Activated CD8-positive, alpha-beta memory T cell treated with anti-CD3 and anti-CD28 coated beads, Interleukin-2, amount 50 U/mL, for 4 hours (primary cell): Measurements from ENCODE around the gene PIEZO1.
"Not testable (repeated sequence)": the region's sequence is repeated elsewhere in the genome, so short reads cannot be mapped to it uniquely, and the experiment has no call there.

Experiments used
- DNase-seq: peaks from one replicate; pipeline ENCODE4 v3.0.0-alpha.2; 2020

The PIEZO1 gene

DNA sequence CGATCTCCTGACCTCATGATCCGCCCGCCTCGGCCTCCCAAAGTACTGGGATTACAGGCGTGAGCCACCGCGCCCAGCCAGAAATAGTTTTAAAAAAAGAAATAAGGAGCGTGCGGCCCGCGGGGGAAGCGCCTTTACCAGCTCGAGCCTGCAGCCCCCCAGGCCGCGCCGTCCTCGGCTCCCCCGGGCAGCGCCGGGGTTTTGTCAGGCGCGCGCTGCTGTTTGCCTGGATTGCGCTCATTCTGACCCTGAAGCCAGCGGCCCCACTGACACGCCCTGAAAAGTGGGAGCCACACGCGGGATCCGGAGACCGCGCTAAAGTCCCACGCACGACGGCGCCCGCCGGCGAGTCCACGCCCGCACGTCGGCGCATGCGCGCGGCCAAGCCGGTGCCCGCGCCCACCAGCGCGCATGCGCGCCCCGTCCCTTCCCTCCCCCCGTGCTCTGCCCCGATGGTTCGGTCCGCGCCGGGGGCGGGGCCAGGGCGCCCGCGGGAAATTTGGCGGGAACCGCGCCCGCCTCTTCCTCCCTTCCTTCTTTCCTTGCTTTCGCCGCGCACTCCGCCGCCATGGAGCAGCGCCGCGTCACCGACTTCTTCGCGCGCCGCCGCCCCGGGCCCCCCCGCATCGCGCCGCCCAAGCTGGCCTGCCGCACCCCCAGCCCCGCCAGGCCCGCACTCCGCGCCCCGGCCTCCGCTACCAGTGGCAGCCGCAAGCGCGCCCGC is 18.4 kb upstream of the PIEZO1 start, which contains the start of gene CDT1:
Gene CDT1, plus strand, starts transcription at position 526 of the 724 bp plus-strand sequence. Its CDS starts 43 bp downstream, at position 569.
- DNase-seq: peak; percentile 86

DNA sequence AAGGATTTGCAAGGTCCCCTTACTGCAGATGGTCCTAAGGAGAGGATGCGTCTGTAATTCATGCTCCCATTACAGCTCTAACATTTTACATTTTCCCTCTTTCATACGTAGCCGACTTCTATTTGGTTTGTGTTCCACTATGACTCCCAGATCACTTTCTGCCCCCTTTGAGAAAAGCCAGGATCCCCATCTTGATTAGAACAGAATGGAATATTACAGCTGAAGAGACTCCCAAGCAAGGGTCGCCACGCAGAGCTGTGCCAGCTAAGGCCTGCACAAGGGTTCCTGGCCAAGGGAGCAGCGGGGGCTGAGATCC is 15.2 kb upstream of the PIEZO1 start:
- no peak for DNase-seq

DNA sequence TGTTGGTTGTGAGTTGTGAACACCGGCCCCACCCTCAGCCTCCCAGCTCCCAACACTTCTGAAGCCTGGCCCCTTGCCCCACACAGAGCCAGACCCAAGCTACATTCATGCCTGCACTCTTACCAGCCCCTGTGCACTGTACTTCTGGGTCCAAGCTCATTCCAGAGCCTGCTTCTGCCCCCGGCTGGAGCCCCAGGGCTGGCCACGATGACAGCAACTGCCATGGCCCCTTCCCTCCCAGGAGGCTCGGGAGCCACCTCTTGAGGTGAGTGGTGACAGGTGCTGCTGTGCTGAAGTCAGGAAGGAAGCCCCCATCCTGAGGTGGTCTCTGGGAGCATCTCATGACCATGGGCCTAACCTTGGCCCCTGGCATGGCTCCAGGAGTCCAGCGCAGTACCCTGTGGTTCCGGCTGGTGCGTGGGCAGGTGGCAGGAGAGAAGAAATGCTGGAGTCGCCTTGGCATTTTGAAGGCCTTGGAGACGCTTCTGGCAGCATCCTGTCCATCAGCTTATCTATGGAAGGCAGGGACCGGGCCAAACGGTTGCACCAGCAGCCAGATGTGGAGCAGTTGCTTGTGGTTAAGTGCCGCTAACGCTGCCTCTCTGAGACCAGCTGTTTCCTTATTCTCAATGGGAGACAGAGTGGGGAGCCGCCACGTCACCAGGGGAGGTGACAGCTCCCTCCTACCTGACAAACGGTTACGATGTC is 14.7 kb upstream of the PIEZO1 start:
- no peak for DNase-seq

DNA sequence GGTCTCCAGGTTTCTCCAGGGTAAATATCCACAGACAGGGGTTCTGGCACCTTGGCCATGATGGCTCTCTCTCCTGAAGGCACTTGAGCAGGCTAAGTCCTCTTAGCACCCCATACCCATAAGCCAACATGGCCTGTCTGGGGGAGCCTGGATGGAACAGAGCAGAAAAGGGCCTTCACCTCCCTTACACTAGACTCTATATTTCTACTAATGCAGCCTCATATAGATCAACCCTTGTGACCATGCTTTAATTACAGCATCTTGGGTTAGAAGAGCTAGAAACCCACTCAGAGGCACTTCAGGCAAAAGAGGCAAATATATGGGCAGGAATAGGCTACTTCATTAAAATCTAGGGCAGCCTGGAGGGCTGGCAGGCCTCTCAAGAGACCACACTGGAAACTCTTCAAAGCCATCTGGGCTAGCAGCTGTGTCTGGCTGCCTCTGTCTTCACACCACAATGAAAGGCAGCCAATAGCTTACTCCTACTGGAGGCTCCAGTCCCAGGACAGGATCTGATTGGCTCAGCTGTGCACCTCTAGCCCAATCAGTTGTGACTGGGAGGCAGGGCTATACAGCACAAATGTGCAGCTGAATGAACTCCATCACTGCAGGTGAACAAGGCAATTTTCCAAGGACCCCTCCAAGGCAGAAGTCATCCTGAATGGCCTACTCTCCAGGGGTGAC is 13.9 kb upstream of the PIEZO1 start:
- no peak for DNase-seq

DNA sequence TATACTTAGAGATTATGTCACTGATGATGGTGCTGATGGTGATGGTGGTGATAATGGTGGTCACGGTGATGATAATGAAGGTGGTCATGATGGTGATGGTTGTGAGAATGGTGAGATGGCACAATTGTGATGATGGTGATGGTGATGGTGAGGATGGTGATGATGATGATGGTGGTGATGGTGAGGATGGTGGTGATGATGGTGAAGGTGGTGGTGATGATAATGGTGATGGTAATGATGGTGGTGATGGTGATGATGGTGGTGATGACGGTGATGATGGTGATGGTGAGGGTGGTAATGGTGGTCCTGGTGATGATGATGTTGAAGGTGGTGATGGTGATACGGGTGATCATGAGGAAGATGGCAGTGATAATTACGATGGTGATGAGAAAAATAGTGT is 13.1 kb upstream of the PIEZO1 start:
- no peak for DNase-seq

DNA sequence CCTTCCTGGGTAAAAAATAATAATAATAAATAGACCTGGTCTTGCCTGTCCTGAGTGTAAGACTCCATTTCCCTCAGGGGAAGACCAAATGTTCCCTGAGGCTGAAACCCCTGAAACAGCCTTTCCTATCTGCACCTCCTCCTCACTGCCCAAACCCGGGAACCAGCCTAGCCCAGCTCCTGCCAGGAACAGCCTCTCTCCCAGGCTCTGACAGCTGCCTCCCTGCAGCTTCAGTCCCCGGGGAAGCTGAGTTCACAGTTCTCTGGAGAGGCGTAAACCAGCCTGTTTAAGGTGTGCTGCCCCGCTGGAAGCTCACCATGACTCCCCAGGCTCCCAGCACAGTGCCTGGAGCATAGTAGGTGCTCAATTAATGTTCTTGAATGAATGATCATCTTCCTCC is 11.3 kb upstream of the PIEZO1 start:
- no peak for DNase-seq

DNA sequence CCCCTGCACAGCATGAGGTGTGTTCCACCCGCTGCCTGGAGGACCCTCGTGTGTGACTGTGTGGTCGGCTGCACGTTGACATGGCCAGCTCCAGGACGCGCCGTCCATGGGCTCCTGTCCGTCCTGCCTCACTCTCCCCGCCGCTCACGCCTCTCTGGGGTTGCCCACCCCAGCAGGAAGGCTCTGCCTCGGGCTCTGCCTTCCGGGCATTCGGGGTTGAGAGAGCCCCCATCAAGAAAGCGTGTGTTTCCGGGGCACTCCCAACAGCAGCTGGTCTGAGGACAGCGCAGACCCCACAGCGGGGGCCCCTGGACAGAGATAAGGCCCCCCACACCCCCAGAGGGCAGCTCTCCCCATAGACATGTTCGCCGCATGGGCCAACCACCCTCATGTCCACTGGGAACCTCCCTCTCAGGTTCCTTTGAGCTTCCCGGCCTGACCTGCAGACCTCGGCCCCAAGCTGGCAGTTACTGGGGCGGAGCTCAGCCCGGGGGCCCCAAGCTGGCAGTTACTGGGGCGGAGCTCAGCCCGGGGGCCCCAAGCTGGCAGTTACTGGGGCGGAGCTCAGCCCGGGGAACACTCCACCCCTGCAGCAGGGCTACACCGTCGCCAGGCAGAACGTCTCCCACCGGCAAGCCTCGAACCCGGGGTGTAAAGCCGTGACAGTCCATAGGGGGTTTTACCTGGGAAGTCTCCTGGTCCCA is 8.4 kb upstream of the PIEZO1 start:
- DNase-seq: no peak

DNA sequence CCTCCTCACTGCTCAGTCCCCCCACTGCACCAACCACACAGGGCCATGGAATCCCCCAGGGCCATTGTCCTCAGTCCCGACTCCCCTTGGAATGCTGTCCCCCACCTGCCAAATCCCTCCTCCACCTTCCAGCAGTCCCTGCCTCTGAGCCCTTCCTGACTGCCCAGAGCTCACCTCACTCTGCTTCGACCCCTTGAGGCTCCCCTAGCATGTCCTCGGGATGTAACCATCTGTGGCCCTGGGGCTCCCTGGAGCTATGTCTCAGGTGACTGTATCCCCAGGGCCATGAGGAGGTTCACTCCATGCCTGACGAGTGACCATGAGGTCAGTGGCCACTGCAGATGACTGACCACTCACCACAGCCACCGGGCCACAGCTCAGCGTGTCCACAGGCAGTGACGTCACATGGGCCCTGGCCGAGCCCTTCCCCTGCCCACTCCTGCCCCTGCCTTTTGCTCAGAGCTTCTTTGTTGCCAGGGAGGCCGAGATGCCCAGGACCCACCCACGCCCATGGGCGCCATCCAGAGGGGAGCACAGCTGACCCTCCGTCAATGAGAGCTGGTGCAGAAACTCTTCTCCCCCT is 7.7 kb upstream of the PIEZO1 start:
- no peak for DNase-seq

DNA sequence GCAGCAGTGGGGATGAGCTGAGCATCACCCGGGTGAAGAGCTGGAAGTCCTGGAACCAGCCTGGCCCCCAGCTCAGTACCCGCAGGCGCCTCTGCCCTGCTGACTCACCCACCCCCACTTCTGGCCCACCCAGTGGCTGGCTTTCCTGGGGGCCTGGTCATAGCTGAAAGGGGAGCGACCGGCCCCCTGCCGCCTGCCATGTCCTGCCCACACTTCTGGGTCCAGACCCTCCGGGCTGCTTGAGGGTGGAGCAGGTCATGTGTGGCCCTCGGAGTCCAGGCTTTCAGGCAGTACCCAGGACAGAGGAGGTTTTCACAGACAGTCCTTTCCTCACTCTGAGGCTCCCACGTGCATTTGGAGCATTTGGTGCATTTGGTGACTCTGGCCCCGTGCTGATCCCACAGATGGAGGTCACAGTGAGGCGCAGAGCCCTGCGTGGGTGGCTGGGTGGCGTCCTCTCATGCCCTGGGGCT is 7.1 kb upstream of the PIEZO1 start:
- no peak for DNase-seq

DNA sequence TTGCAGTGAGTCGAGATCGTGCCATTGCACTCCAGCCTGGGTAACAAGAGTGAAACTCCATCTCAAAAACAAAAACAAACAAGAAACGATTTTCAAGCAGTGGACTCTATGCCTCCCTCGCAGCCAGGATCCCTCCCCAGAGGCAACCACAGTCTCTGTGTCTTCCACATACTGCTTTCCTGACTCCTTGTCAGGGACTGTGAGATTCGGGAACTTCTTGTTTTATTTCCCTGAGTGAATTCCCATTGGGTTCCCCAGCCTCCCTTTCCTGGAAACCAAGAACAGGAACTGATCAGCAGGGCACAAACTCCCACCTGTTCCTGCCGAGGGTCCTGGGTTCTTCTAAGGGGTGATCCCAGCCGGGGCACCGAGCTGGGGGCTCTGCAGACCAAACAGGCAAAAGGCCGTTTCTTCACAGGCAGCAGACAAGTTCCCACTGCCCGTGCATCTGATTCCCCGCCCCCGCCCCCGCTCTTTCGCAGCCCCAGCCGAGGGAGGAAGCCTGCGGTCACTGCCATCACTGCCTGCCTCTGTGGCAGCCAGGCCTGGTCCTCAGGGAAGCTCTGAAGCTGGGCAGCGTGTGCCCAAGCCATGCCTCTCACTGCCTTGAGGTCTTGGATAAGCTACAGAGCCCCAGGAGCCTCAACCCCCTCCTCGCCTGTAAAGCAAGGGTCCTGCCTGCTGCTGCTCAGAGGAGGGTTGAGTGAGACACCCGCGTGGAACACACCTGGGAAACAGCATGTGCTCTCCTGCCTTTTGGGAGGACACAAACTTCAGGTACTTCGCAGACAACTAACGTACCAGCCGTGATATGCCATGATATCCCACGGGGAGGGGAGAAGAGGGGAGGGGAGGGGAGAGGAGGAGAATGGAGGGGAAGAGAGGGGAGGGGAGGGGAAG is 5.5 kb upstream of the PIEZO1 start:
- DNase-seq: peak; percentile 61

DNA sequence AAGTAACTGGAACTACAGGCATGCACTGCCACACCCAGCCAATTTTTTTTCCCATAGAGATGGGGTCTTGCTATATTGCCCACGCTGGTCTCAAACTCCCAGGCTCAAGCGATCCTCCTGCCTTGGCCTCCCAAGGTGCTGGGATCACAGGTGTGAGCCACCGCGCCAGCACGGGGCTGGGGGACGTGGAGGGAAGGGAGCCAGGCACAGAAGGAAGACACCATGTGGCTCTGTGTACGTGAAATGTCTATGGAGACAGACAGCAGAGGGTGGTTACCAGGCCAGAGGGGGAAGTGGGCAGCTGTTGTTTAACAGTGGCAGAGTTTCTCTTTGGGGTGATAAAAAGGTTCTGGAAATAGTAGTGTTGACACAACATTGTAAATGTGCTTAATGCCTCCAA is 4.6 kb upstream of the PIEZO1 start:
- no peak for DNase-seq

DNA sequence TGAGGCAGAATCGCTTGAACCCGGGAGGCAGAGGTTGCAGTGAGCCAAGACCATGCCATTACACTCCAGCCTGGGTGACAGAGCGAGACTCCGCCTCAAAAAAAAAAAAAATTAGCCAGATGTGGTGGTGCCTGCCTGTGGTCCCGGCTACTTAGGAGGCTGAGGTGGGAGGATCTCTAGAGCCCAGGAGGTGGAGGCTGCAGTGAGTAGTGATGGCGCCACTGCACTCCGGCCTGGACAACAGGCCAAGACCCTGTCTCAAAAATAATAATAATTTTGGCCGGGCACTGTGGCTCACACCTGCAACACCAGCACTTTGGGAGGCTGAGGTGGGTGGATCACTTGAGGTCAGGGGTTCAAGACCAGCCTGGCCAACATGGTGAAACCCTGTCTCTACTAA is 3.7 kb upstream of the PIEZO1 start:
- not testable (repeated sequence) for DNase-seq

DNA sequence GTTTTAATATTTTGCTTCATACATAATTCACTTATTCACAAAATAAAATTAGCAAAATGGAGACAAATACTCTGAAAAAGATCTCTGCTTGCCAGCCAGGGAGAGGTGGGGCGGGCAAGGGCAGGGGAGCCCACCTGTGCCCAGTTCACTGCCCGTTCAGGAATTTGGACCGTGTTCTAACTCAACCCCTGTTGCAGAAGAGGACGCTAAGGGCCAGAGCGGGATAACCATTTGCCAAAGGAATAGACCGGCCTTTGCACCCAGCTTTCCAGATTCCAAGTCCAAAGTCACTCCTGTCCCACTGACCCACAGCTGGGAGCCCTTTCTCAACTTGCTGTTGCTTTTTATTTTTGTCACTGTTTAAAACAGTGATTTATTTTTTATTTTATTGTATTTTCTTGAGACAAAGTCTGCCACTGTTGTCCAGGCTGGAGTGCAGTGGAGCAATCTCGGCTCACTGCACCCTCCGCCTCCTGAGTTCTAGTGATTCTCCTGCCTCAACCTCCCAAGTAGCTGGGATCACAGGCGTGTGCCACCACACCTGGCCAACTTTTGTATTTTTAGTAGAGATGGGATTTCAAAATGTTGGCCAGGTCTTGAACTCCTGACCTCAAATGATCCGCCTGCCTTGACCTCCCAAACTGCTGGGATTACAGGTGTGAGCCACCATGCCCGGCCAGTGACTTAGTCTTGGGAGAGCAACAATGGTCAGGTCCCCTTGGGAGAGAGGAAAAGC is 2.7 kb upstream of the PIEZO1 start:
- no peak for DNase-seq

DNA sequence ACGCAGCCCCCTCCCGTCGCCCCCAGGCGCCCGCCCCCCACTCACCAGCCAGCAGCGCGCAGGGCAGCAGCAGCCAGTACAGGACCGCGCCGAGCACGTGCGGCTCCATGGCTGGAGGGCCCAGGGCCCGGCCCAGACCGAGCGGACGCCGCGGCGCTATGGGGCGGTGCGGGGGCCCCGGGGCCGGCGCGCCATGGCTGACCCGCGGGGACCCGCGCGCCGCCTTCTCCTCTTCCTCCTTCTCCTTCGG is 239 bp downstream of the PIEZO1 start:
- DNase-seq: no peak

DNA sequence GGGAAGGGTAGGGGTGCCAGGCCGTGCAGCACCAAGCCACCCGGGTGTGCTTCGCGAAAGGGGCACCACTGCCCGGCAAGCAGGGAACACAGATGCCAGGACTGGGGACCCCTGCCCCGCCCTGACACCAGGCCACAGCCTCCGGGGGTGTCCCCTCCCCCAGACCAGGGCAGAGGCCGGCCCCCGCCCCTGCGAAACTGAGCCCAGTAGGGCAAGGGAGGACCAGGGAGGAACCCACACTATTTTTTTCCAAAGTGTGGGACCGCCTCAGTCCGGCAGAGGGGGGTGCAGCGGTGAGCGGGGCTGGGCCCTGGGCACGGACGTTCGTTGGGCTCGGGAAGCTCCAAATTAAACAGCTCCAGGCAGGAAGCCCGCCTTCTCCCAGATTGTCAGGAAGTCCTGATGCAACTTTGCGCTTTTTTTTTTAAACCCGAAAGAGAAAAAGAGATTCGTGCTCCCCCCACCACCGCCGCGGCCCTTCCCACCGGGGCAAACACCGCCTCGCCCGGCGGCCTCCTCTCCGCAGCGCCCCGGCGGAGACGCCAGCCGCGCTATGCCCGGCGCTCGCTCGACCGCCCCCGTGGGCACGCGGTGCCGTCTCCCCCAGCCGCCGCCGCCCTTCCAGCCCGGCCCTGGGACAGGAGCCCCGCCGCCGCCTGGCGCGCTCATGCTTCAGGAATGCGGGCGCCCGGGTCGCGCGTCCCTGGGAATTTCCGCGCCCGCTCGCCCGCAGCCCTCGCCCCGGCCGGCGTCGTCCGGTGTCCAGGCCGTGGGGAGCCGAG is 755 bp downstream of the PIEZO1 start:
- DNase-seq: peak; percentile 52

DNA sequence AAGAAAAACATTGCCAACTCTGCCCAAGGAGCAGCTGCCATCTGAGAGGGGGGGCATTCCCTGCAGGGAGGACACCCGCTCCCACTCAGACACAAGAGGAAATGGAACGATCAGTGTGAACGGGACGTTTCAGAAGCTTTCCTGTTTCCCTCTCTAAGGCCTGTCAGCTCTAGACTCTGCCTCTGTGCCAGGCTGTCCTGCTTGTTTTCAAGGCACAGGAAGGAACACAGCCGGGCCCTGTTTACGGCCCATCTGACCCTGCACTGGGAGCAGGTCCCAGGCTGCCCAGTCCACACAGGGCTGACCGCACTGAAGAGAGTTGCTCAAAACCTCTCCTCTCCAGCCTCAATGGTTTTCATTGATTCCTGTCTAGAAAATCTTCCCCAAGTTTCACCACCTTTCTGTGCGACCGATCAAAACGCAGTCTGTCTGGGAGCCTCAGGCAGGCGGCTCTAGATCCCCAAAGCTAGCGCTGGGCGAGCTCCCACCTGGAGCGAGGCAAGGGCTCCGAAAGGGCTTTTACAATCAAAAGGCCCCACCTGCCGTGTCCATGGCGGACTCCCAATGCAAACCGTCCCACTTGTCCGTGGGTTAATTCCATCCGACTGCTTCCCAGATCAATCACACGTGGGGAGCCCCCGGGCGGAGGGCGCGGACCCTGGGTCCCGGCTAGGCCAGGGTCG is 1.5 kb downstream of the PIEZO1 start:
- DNase-seq: no peak

DNA sequence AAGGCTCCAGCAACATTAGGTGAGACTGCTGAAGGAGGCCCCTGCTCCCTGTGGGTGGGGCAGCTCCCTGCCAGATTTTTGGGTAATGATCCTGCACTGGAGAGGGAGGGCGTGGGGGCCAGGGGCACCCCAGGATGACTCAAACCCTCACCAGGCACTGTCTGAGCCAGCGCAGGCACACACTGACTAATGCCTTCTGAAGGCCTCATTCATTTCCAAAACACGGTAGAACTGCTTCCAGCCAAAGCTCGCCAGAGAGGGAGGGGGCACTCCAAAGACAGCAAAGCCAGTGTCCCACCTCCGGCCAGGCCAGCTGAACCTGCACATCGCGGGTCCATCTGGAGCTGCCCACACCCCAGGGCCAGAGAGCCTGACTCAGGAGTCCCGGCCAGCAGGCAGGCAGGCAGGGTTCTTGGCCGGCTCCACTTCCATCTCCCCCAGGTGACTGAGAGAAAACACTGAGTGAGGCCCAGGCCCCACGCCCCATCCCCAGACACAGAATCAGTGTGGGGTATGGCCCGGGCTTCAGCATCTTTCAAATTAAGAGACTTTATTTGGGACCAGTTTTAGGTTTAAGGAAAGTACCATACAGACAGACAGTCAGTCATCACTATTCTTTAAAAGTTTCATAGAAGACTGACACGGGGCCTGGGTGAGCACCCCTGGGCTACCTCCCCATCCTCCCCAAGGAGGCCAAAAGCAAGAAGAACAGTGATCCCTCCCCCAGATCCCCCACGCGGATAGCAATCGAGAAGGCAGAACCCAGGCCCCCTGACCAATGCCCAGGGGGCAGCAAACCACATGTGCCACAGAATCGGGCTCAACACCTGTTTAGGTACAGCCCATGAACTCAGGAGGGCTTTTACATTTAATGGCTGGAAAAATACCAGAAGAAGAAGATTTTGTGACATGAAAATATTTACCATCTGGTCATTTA is 2.3 kb downstream of the PIEZO1 start:
- peak; percentile 70 for DNase-seq

DNA sequence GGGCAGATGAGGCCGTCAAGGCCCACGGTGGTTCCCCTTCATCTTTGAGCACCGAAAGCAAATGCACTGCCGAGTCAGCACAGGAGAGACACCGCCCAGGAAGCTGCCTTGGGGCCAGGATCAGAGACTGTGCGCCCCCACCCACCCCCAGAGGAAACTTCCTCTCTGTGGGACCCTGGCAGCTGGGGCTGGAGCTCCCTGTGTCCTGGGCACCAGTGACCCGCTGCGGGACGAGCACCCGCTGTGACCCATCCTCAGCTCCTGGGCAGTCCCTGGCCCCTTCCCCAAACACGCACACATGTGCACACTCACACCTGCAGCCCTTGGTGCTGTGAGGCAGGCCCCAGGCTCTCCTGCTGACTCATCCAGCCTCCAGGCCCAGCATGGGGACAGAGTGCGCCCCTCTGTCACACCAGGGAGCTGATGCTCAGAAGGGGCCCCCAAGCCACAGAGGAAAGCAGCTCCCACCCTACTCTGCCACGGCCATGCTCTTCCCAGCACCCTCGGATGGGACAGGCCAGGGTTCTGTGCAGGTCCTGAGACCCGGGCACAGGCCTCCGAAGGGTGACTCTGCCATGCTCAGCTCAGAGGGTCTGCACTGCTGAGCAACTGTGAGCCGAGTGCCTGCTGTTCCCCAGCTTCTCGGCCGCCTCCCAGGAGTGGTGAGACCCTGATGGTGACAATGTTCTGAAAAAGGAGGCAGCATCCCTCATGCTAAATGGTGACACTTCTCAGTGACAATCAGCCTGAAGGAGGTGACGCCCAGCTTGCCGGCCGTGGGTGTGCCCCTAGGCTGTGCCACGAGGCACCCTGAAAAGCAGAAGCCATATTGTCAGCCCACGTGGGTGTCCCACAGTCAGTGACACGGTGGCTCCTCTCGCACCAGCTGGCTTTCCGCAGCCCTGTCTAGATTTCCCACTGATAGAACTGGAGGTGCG is 3.6 kb downstream of the PIEZO1 start:
- peak; percentile 60 for DNase-seq
